T-helper 1 cell treated with Interleukin-12 subunit alpha and Interleukin-12 subunit beta and Interleukin-4 antibody, amounts not matched to agents 30 μg/mL and 1 μg/mL, for 36 hours (primary cell): ENCODE measurements around the gene TBC1D2.
A peak's percentile ranks its signal among the peaks of the same experiment; 100 is the strongest.

Experiments
- H3K27ac Mint-ChIP-seq: one replicate; pipeline ENCODE4 v1.8.0; 2021; ENCODE audit warnings: mild to moderate bottlenecking, mixed read lengths
- H3K27me3 Mint-ChIP-seq: one replicate; pipeline ENCODE4 v1.8.0; 2021; ENCODE audit warnings: low read depth, mixed read lengths
- H3K36me3 Mint-ChIP-seq: one replicate; pipeline ENCODE4 v1.8.0; 2021; ENCODE audit warnings: low read depth, mixed read lengths
- H3K4me1 Mint-ChIP-seq: one replicate; pipeline ENCODE4 v1.8.0; 2021; ENCODE audit warnings: low read depth, mixed read lengths
- H3K4me3 Mint-ChIP-seq: one replicate; pipeline ENCODE4 v1.8.0; 2021; ENCODE audit warnings: mild to moderate bottlenecking, moderate library complexity, mixed read lengths
- H3K9me3 Mint-ChIP-seq: one replicate; pipeline ENCODE4 v1.8.0; 2021; ENCODE audit warnings: mixed read lengths

Gene TBC1D2

GRCh38 chr9:98255578-98256296 lies at the start of gene TBC1D2:
Gene TBC1D2 (minus strand): TSS chr9:98255649. CDS start chr9:98255541, 108 bp downstream.
- peaks cover 5% of the 10 kb centered on the region for H3K36me3 Mint-ChIP-seq
- H3K27me3 Mint-ChIP-seq, result no peaks in the 10 kb centered on the region
- H3K9me3 Mint-ChIP-seq, result no peaks in the 10 kb centered on the region
- peak within 1 kb of the TSS; percentile 93 for H3K27ac Mint-ChIP-seq
- peak within 1 kb of the TSS; percentile 91 for H3K4me3 Mint-ChIP-seq
- H3K4me1 Mint-ChIP-seq, result peaks cover 31% of the 10 kb centered on the region

- H3K4me1 Mint-ChIP-seq, result no peaks in the 10 kb centered on the region
- peaks cover 3% of the 10 kb centered on the region for H3K27me3 Mint-ChIP-seq
- no peaks in the 10 kb centered on the region for H3K36me3 Mint-ChIP-seq
- no peak overlapping the region for H3K27ac Mint-ChIP-seq
- no peak overlapping the region for H3K4me3 Mint-ChIP-seq
- H3K9me3 Mint-ChIP-seq, result no peaks in the 10 kb centered on the region
These were observed 48.9 kb upstream of the TBC1D2 start for GRCh38 chr9:98304381-98304780.

- H3K27me3 Mint-ChIP-seq, result peaks cover 3% of the 10 kb centered on the region
These were observed 48.2 kb upstream of the TBC1D2 start for GRCh38 chr9:98303633-98304125.

GRCh38 chr9:98302938-98303632 lies 47.6 kb upstream of the TBC1D2 start:
- no peak overlapping the region for H3K4me3 Mint-ChIP-seq
- H3K27me3 Mint-ChIP-seq, result peaks cover 3% of the 10 kb centered on the region
- H3K4me1 Mint-ChIP-seq, result no peaks in the 10 kb centered on the region
- H3K9me3 Mint-ChIP-seq, result no peaks in the 10 kb centered on the region
- H3K27ac Mint-ChIP-seq, result no peak overlapping the region
- no peaks in the 10 kb centered on the region for H3K36me3 Mint-ChIP-seq

More at GRCh38 chr9:98303633-98304125, 48.2 kb upstream of the TBC1D2 start:
- no peaks in the 10 kb centered on the region for H3K4me1 Mint-ChIP-seq
- H3K27ac Mint-ChIP-seq, result no peak overlapping the region
- H3K9me3 Mint-ChIP-seq, result no peaks in the 10 kb centered on the region
- no peak overlapping the region for H3K4me3 Mint-ChIP-seq
- no peaks in the 10 kb centered on the region for H3K36me3 Mint-ChIP-seq

GRCh38 chr9:98302150-98302549 lies 46.7 kb upstream of the TBC1D2 start:
- H3K4me1 Mint-ChIP-seq, result no peaks in the 10 kb centered on the region
- H3K27ac Mint-ChIP-seq, result no peak overlapping the region
- H3K36me3 Mint-ChIP-seq, result no peaks in the 10 kb centered on the region

GRCh38 chr9:98300611-98301010 lies 45.2 kb upstream of the TBC1D2 start:
- Mint-ChIP-seq H3K27me3 (no peaks in the 10 kb centered on the region), H3K4me3 (no peak overlapping the region), H3K9me3 (no peaks in the 10 kb centered on the region), H3K27ac (no peak overlapping the region), H3K36me3 (no peaks in the 10 kb centered on the region), H3K4me1 (no peaks in the 10 kb centered on the region)

More at GRCh38 chr9:98302150-98302549, 46.7 kb upstream of the TBC1D2 start:
- no peak overlapping the region for H3K4me3 Mint-ChIP-seq
- peaks cover 2% of the 10 kb centered on the region for H3K27me3 Mint-ChIP-seq
- no peaks in the 10 kb centered on the region for H3K9me3 Mint-ChIP-seq

GRCh38 chr9:98298476-98298875 lies 43.0 kb upstream of the TBC1D2 start:
- Mint-ChIP-seq H3K36me3 (no peaks in the 10 kb centered on the region), H3K4me3 (no peak overlapping the region)

GRCh38 chr9:98295824-98296223 lies 40.4 kb upstream of the TBC1D2 start:
- H3K9me3 Mint-ChIP-seq, result no peaks in the 10 kb centered on the region
- H3K36me3 Mint-ChIP-seq, result no peaks in the 10 kb centered on the region
- H3K4me1 Mint-ChIP-seq, result no peaks in the 10 kb centered on the region
- H3K27ac Mint-ChIP-seq, result no peak overlapping the region
- H3K4me3 Mint-ChIP-seq, result no peak overlapping the region
- H3K27me3 Mint-ChIP-seq, result peaks cover 4% of the 10 kb centered on the region

More at GRCh38 chr9:98298476-98298875, 43.0 kb upstream of the TBC1D2 start:
- no peaks in the 10 kb centered on the region for H3K27me3 Mint-ChIP-seq
- no peaks in the 10 kb centered on the region for H3K4me1 Mint-ChIP-seq
- no peak overlapping the region for H3K27ac Mint-ChIP-seq
- H3K9me3 Mint-ChIP-seq, result no peaks in the 10 kb centered on the region

GRCh38 chr9:98291820-98292219 lies 36.4 kb upstream of the TBC1D2 start:
- H3K4me1 Mint-ChIP-seq, result no peaks in the 10 kb centered on the region
- no peaks in the 10 kb centered on the region for H3K36me3 Mint-ChIP-seq
- no peak overlapping the region for H3K4me3 Mint-ChIP-seq
- no peak overlapping the region for H3K27ac Mint-ChIP-seq
- H3K9me3 Mint-ChIP-seq, result no peaks in the 10 kb centered on the region
- H3K27me3 Mint-ChIP-seq, result peaks cover 4% of the 10 kb centered on the region

- Mint-ChIP-seq H3K4me3 (no peak overlapping the region), H3K9me3 (no peaks in the 10 kb centered on the region), H3K27me3 (peaks cover 4% of the 10 kb centered on the region), H3K36me3 (no peaks in the 10 kb centered on the region), H3K27ac (no peak overlapping the region), H3K4me1 (no peaks in the 10 kb centered on the region)
These were observed 35.0 kb upstream of the TBC1D2 start for GRCh38 chr9:98290411-98290810.

GRCh38 chr9:98289614-98290201 lies 34.3 kb upstream of the TBC1D2 start:
- Mint-ChIP-seq H3K27ac (no peak overlapping the region), H3K36me3 (no peaks in the 10 kb centered on the region), H3K4me3 (no peak overlapping the region), H3K27me3 (peaks cover 4% of the 10 kb centered on the region), H3K9me3 (no peaks in the 10 kb centered on the region), H3K4me1 (no peaks in the 10 kb centered on the region)

GRCh38 chr9:98288881-98289280 lies 33.4 kb upstream of the TBC1D2 start:
- no peak overlapping the region for H3K4me3 Mint-ChIP-seq
- H3K9me3 Mint-ChIP-seq, result no peaks in the 10 kb centered on the region
- H3K36me3 Mint-ChIP-seq, result no peaks in the 10 kb centered on the region
- no peaks in the 10 kb centered on the region for H3K4me1 Mint-ChIP-seq
- no peak overlapping the region for H3K27ac Mint-ChIP-seq
- peaks cover 4% of the 10 kb centered on the region for H3K27me3 Mint-ChIP-seq

GRCh38 chr9:98287384-98287783 lies 31.9 kb upstream of the TBC1D2 start:
- no peak overlapping the region for H3K27ac Mint-ChIP-seq
- no peak overlapping the region for H3K4me3 Mint-ChIP-seq
- H3K9me3 Mint-ChIP-seq, result no peaks in the 10 kb centered on the region
- H3K4me1 Mint-ChIP-seq, result no peaks in the 10 kb centered on the region
- no peaks in the 10 kb centered on the region for H3K27me3 Mint-ChIP-seq
- H3K36me3 Mint-ChIP-seq, result no peaks in the 10 kb centered on the region

GRCh38 chr9:98285446-98285845 lies 30.0 kb upstream of the TBC1D2 start:
- Mint-ChIP-seq H3K27ac (no peak overlapping the region), H3K4me1 (no peaks in the 10 kb centered on the region), H3K27me3 (peaks cover 9% of the 10 kb centered on the region)

GRCh38 chr9:98284754-98285153 lies 29.3 kb upstream of the TBC1D2 start:
- Mint-ChIP-seq H3K9me3 (no peaks in the 10 kb centered on the region), H3K36me3 (no peaks in the 10 kb centered on the region), H3K27ac (no peak overlapping the region), H3K27me3 (peaks cover 10% of the 10 kb centered on the region), H3K4me3 (no peak overlapping the region), H3K4me1 (no peaks in the 10 kb centered on the region)

More at GRCh38 chr9:98285446-98285845, 30.0 kb upstream of the TBC1D2 start:
- no peaks in the 10 kb centered on the region for H3K36me3 Mint-ChIP-seq
- H3K4me3 Mint-ChIP-seq, result no peak overlapping the region
- no peaks in the 10 kb centered on the region for H3K9me3 Mint-ChIP-seq
